GM19455 (cell line): ENCODE data around the gene WNT7A.

Experiments used
- ATAC-seq: cut with Tn5 transposase; IDR thresholded peaks from one replicate; pipeline ENCODE4 v1.9.1; 2021; ENCODE audit not compliant: unreplicated experiment

Gene WNT7A

DNA sequence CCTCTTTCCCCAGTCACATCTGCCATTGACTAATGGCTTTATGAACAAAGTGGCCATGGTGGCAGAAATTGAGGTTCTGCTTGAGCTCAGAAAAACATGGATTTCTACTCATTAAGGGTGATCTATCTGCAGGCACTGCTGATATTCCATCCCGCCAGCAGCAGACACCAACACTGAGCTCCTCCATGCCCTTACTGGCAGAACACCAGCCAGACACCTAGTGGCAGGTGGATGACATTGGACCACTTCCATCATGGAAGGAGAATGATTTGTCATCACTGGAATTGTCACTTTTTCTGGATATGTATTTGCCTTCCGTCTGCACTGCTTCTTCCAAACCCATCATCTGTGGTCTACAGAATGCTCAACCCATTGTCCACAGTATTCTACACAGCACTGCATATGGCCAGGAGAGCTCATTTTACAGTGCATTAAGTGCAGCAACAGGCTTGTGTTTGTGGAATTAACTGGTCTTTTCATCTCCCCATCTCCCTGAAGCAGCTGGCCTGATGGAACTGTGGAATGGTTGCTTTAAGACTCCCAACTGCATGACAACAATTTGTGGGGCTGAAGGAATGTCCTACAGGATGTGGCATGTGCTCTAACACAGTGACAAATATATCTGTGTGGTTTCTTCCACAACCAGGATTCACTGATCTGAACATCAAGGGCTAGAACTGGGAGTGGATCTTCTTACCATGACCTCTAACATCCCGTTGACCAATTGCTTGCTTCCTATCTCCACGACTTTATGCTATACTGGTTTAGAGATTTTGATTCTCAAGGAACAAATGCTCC, 103.4 kb downstream of the WNT7A start:
- ATAC-seq = no peak

DNA sequence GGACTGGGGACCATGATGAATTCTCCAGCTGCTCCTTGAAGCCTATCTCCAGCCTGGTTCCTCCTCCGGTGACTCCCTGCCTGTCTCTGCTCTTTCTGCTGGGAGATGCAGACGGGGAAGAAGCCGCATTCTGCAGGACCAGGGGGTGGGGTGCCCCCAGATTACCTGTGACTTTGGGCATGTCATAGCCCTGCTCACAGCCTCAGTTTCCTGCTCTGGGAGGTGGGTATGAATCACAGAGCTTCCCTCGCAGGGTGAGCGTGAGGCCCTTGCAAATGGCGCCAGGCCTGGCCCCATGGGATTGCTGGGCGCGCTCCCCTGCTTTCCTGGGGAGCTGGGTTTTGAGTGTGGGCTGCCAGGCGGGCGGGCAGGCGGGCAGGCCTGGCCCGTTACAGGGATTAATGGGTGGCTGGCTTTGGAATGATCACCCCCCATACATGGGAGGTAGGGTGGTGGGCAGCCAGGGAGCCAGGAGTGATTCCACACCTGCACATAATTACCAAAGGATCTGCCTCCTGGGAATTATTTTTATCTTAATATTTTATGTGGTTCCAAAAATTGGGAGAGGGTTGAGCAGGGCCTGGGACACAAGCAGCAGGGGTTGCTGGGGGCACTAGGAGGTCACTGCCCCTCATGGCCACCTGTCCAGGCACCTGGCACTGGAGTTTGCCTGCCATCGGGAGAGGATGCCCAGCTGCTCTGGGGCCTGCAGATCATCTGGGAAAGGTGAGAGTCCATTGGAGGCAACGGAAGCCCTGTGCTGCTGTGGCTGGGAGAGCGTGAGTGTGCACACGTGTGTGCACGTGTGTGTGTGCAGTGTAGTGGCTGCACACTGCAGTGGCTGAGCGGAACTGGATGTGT, 106.8 kb downstream of the WNT7A start:
- no peak for ATAC-seq

DNA sequence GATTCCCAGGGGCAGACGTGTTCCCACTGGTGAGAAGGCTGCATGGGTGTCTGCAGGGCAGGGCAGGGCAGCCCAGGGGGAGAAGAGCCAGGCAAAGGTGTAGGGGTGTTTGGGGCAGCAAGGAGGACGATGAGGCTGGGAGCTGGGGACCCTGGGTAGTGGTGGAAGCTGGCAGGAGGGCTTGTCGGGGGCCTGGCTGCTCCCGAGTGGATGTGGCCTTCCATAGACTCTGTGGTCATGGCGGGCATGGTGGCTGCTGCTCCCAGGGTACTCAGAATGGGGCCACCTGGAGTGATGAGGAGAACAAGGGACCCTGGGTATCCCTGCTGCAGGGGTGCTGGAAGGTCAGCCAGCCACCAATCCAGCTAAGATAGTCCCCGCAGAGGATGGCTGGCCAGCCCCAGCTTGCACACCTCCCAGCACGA, 107.5 kb downstream of the WNT7A start:
- ATAC-seq = no peak

DNA sequence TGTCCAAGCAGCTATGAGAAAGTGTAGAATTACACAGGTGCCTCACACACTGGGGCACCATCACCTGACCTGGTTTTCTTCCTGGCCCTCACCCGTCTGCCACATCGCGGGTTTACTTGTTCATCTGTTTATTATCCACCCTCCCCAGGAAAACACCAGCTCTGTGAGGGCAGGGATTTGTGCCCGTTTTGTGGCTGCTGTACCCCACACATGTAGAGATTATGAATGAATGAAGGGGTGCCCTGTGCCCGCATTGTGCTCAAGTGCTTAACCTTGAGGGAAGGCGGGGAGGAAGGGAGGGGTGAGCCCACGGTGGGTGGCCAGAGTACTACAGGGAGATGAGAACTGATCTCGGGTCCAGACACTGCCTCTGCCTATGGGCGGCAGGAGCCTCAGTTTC, 108.4 kb downstream of the WNT7A start:
- no peak for ATAC-seq

DNA sequence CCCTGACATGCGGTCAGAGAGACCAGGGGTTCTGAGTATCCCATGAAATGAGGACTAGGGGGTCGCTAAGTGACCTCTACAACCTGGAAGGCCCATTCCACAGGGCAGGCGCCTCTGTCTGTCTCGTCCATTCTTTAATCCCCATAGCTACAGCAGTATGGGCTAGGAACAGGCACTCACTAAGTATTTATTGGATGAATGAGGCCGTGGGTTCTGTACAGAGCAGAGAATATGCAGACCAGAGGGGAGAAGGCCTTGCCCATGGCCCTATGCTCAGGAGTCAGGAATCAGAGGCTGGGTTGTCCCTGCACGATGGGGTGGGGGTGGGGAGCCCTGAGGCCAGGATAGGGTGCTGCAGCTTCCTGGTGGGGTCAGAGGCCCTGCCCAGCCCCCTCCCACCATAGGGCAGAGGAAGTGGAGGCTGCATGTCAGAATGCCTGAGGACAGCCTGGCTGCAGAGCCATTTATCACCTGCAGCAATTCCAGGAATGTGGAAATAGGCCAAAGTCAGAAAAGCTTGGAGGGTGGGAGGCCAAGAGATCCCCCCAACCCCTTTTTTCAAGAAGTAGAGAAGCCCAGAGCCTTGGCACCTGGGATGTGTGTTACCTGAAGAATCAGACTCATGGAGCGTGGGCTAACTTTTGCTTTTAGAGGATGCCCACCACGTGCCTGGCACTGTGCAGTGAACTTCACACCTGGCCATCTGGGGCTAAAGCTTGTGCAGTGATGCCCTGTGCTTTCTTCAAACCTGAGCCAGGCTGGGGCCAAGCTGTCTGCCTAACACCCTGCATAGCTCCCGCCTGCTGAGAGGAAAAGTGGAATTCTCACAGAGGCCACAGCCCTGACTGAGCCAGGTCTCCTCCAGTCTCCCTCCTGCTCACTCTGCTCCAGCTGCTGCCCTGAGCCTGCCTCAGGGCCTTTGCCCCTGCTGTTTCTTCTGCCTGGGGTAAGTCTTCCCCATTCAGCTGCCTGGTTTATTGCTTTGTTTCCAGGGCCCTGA, 109.4 kb downstream of the WNT7A start:
- ATAC-seq = no peak

- no peak for ATAC-seq
Measured at GRCh38 chr3:13769422-13769821, 110.4 kb downstream of the WNT7A start.

GRCh38 chr3:13768453-13768852, 111.4 kb downstream of the WNT7A start:
- ATAC-seq = no peak

DNA sequence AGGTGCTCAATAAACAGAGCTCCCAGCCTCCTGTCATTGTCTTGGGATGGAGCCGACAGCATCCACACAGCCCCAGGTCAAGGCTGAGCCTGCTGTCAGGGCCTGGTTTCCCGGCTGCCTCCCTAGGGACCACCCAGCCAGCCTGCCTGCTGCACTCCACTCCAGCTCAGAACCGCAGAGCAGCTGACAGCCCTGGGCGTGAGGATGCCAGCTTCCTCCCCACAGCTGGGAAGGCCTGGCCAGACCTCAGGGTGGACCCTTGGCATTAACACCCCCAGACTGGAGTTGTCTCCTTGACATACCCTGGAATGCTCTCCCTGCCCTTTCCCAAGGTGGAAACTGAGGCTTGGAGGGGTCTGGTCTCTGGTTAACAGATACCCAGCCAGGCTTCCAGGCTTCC, 112.0 kb downstream of the WNT7A start:
- no peak for ATAC-seq

GRCh38 chr3:13767030-13767429, 112.8 kb downstream of the WNT7A start:
- ATAC-seq = no peak
